A549 (cell line): ENCODE results near the gene CD8B. TPM values are rescaled to one million over a fixed set of nuclear protein-coding genes. Genes with fewer than 3 reads are reported as not detected.

Source experiments
- ATAC-seq, 2 experiments: fragments of 200-7000 bp in 1 of 2; fragments of >200 bp in 1 of 2; cut with Nextera tagmentation in 1 of 2; cut with Tn5 transposase in 1 of 2; 3 replicates each; pipeline versions ENCODE4 v1.8.0 to v1.9.1; 2018 to 2020; ENCODE audit warnings: mild to moderate bottlenecking in 1 of 2, moderate library complexity in 1 of 2
- CTCF ChIA-PET: fragments of 300-600 bp; sonication (Branson Sonifier 250); formaldehyde crosslinking; extraction: SDS; loops from one replicate; lab custom pipeline; 2021; ENCODE audit warnings: antibody characterized with exemption, inconsistent platforms; lab: Yijun Ruan, JAX
- POLR2A ChIA-PET: fragments of 350-600 bp; formaldehyde crosslinking; extraction: SDS; loops from one replicate; lab custom pipeline; 2021; ENCODE audit warnings: antibody characterized with exemption, inconsistent platforms; lab: Yijun Ruan, JAX
- DNase-seq, 2 experiments: peaks; one replicate each; pipeline versions ENCODE4 v3.0.0 to v3.0.0-alpha.2; 2011 to 2016; ENCODE audit warnings: low read depth in 1 of 2, low spot score in 1 of 2
- FAIRE-seq: peaks from 2 replicates; lab custom pipeline; 2011; peaks lifted over from hg19 to GRCh38; lab: Jason Lieb, UNC
- H3K27ac ChIP-seq, 2 experiments: fragments of >200 bp; sonication (Bioruptor Twin); formaldehyde crosslinking; 3 replicates each; pipeline ENCODE4 v1.5.1; 2016 to 2017
- H3K4me1 ChIP-seq: fragments of >200 bp; sonication (Bioruptor Twin); formaldehyde crosslinking; 3 replicates; pipeline ENCODE4 v1.6.1; 2016
- H3K4me2 ChIP-seq: fragments of >200 bp; sonication (Bioruptor Twin); formaldehyde crosslinking; 3 replicates; pipeline ENCODE4 v1.6.1; 2016
- H3K4me3 ChIP-seq: fragments of >200 bp; sonication (Bioruptor Twin); formaldehyde crosslinking; 3 replicates; pipeline ENCODE4 v1.5.1; 2016
- H3K9me3 ChIP-seq: fragments of >200 bp; sonication (Bioruptor Twin); formaldehyde crosslinking; 3 replicates; pipeline ENCODE4 v1.6.1; 2016
- BCL3 ChIP-seq: fragments of >200 bp; sonication (Bioruptor Twin); formaldehyde crosslinking; IDR thresholded peaks from 3 replicates; pipeline ENCODE4 v1.6.1; 2016
- BHLHE40 ChIP-seq: IDR thresholded peaks from 2 replicates; pipeline ENCODE4 v1.6.1; 2012; ENCODE audit warnings: low read depth, low read length, inconsistent platforms
- CBX2 ChIP-seq: fragments of 200-600 bp; sonication (generic); IDR thresholded peaks from 2 replicates; pipeline ENCODE4 v1.6.1; 2016; ENCODE audit warnings: low read depth, mild to moderate bottlenecking, borderline replicate concordance
- CBX8 ChIP-seq: fragments of 200-600 bp; sonication (generic); IDR thresholded peaks from 2 replicates; pipeline ENCODE4 v1.6.1; 2016
- CHD2 ChIP-seq: fragments of 150-350 bp; IDR thresholded peaks from 2 replicates; pipeline ENCODE4 v1.6.1; 2014; ENCODE audit warnings: low read length; ENCODE audit not compliant: partially characterized antibody
- ELK1 ChIP-seq: fragments of 150-350 bp; IDR thresholded peaks from 2 replicates; pipeline ENCODE4 v1.6.1; 2014; ENCODE audit warnings: low read depth, mild to moderate bottlenecking, low read length
- FOSL2 ChIP-seq, 2 experiments: fragments of 450-650 bp in 1 of 2; fragments of >200 bp in 1 of 2; sonication (Bioruptor Twin) in 1 of 2; formaldehyde crosslinking; IDR thresholded peaks; 2 replicates each; pipeline versions ENCODE4 v1.5.0 to v1.6.1; 2016 to 2020; ENCODE audit warnings: mild to moderate bottlenecking in 1 of 2, moderate library complexity in 1 of 2
- HMGXB4 ChIP-seq: fragments of 250-450 bp; sonication (Bioruptor Pico); IDR thresholded peaks from 2 replicates; pipeline ENCODE4 v1.5.0; 2021; ENCODE audit warnings: mild to moderate bottlenecking, moderate library complexity, borderline replicate concordance
- HOXA7 ChIP-seq: fragments of 250-450 bp; sonication (Bioruptor Pico); IDR thresholded peaks from 2 replicates; pipeline ENCODE4 v1.5.0; 2020; ENCODE audit warnings: mild to moderate bottlenecking, moderate library complexity
- JUNB ChIP-seq: fragments of >200 bp; sonication (Bioruptor Twin); formaldehyde crosslinking; IDR thresholded peaks from 2 replicates; pipeline ENCODE4 v1.6.1; 2016
- KDM1A ChIP-seq: fragments of 200-600 bp; sonication (generic); IDR thresholded peaks from 2 replicates; pipeline ENCODE4 v1.6.1; 2016; ENCODE audit warnings: low read depth, mild to moderate bottlenecking
- MYC ChIP-seq: IDR thresholded peaks from 2 replicates; pipeline ENCODE4 v1.6.1; 2012; ENCODE audit warnings: mild to moderate bottlenecking, inconsistent platforms, low read length, improper control_type of control experiment, borderline replicate concordance
- NFE2L2 ChIP-seq: fragments of 150-350 bp; conservative IDR thresholded peaks from 2 replicates; pipeline ENCODE4 v1.6.1; 2014; ENCODE audit warnings: low read length
- NPAS2 ChIP-seq: fragments of 250-450 bp; sonication (Bioruptor Pico); IDR thresholded peaks from 2 replicates; pipeline ENCODE4 v1.8.0; 2022; ENCODE audit warnings: mild to moderate bottlenecking, moderate library complexity, borderline replicate concordance
- PBX3 ChIP-seq: IDR thresholded peaks from 2 replicates; pipeline ENCODE4 v1.6.1; 2012
- REST ChIP-seq: fragments of 200-600 bp; sonication (generic); IDR thresholded peaks from 2 replicates; pipeline ENCODE4 v1.6.1; 2016; ENCODE audit warnings: antibody characterized with exemption, mild to moderate bottlenecking, moderate library complexity
- RFX5 ChIP-seq: fragments of 450-650 bp; IDR thresholded peaks from 2 replicates; pipeline ENCODE4 v1.7.1; 2014; ENCODE audit warnings: antibody characterized with exemption, mild to moderate bottlenecking, moderate library complexity
- SREBF2 ChIP-seq: fragments of 450-650 bp; IDR thresholded peaks from 2 replicates; pipeline ENCODE4 v1.6.1; 2014; ENCODE audit warnings: mild to moderate bottlenecking, moderate library complexity
- TP53 ChIP-seq: fragments of 250-450 bp; sonication (Bioruptor Pico); IDR thresholded peaks from 2 replicates; pipeline ENCODE4 v1.5.0; 2021; ENCODE audit warnings: mild to moderate bottlenecking, moderate library complexity
- USF2 ChIP-seq: fragments of 450-650 bp; IDR thresholded peaks from 2 replicates; pipeline ENCODE4 v1.6.1; 2014; ENCODE audit warnings: antibody characterized with exemption
- ZC3H11A ChIP-seq: fragments of 450-650 bp; IDR thresholded peaks from 2 replicates; pipeline ENCODE4 v1.6.1; 2014; ENCODE audit warnings: antibody characterized with exemption, mild to moderate bottlenecking
- ZFP36 ChIP-seq: fragments of 450-650 bp; IDR thresholded peaks from 2 replicates; pipeline ENCODE4 v1.6.1; 2014; ENCODE audit warnings: borderline replicate concordance; ENCODE audit not compliant: partially characterized antibody
- ZSCAN20 ChIP-seq: fragments of 250-450 bp; sonication (Bioruptor Pico); IDR thresholded peaks from 2 replicates; pipeline ENCODE4 v1.8.0; 2022; ENCODE audit warnings: mild to moderate bottlenecking, moderate library complexity
- WGBS: methylation state at CpG from one replicate; pipeline ENCODE4 v1.1.6; 2017; ENCODE audit errors: missing lambda C conversion rate; 5-methylcytosine and 5-hydroxymethylcytosine counted together
- polyA plus RNA-seq, 4 experiments: library from polyadenylated mRNA; depleted of rRNA in 3 of 4; stranded (reverse); fragments of >200 nt; fragmentation: RNase III in 1 of 4; extraction: RNeasy Plus Mini Kit Qiagen cat#74134 plus additional on column Dnase treatment in 1 of 4; gene quantifications; 2 replicates in 3 of 4; 3 replicates in 1 of 4; pipeline ENCODE4 v1.2.3, GENCODE V29; 2011 to 2017

Gene CD8B
- polyA plus RNA-seq, 2 of the 4 experiments (the other 2 are of a cell fraction) = not detected

- Histone ChIP-seq H3K4me1 (no peaks in the 10 kb centered on the region), H3K4me3 (no peak overlapping the region), H3K9me3 (no peaks in the 10 kb centered on the region), H3K4me2 (no peak overlapping the region), H3K27ac (no peak overlapping the region)
- 83% methylated on average over 2 of the region's 2 CpGs for WGBS
- ChIA-PET POLR2A (no interaction called here), CTCF (interaction anchor here (1.3 to 1.7 kb wide), 3 partner anchors 14 to 29 kb away, joined by 4 to 7 read pairs (median 4); no protein-coding TSS in a partner anchor)
- DNase-seq (no peak), ATAC-seq (no peak; a peak in 2 of 6 replicates), FAIRE-seq (no peak)
- TF ChIP-seq ZSCAN20 (CRISPR knock-in tag) = no peak
- TF ChIP-seq ELK1 = no peak
- no peak for TF ChIP-seq MYC
- no peak for TF ChIP-seq USF2
- TF ChIP-seq TP53 (CRISPR knock-in tag) = no peak
- TF ChIP-seq RFX5 = no peak
- no peak for TF ChIP-seq JUNB
- TF ChIP-seq CBX2 = no peak
- TF ChIP-seq BHLHE40 = no peak
- no peak for TF ChIP-seq ZC3H11A
- TF ChIP-seq HOXA7 (CRISPR knock-in tag) = no peak
- no peak for TF ChIP-seq NPAS2 (CRISPR knock-in tag)
Observed at GRCh38 chr2:86778957-86779356, 82.7 kb downstream of the CD8B start.

- no peaks in the 10 kb centered on the region for H3K9me3 ChIP-seq
- CTCF ChIA-PET = interaction anchor here (1.0 to 3.3 kb wide), 3 partner anchors 10 to 32 kb away, joined by 3 to 10 read pairs (median 3); no protein-coding TSS in a partner anchor
- POLR2A ChIA-PET = no interaction called here
- WGBS = 89% methylated on average over 7 of the region's 7 CpGs
- no peaks in the 10 kb centered on the region for H3K4me1 ChIP-seq
- DNase-seq (no peak), FAIRE-seq (peak; percentile 65), ATAC-seq (no peak)
- H3K4me3 ChIP-seq = no peak overlapping the region
- no peak for TF ChIP-seq BCL3
- no peak for TF ChIP-seq REST
- TF ChIP-seq CHD2 = no peak
- TF ChIP-seq PBX3 = no peak
- TF ChIP-seq FOSL2 (IDR thresholded peaks at IDR 0.05) = no peak
- TF ChIP-seq FOSL2 (CRISPR knock-in tag; IDR thresholded peaks at IDR 0.05) = no peak
- no peak for TF ChIP-seq SREBF2
- TF ChIP-seq NFE2L2 = no peak
- TF ChIP-seq HMGXB4 (CRISPR knock-in tag) = no peak
- no peak for TF ChIP-seq KDM1A
- TF ChIP-seq JUNB = no peak
- TF ChIP-seq ZFP36 = no peak
- no peak for TF ChIP-seq CBX8
- H3K27ac ChIP-seq = no peak overlapping the region
- H3K4me2 ChIP-seq = no peak overlapping the region
Observed at GRCh38 chr2:86776532-86776931, 85.2 kb downstream of the CD8B start.
